Stimulated activated CD8-positive, alpha-beta memory T cell treated with anti-CD3 and anti-CD28 coated beads, Interleukin-12 subunit alpha, Interleukin-12 subunit beta, amount 100 ng/mL, for 24 hours (primary cell): ENCODE results near the gene PGAM2.

Source experiments
- DNase-seq: peaks from one replicate; pipeline ENCODE4 v3.0.0-alpha.2; 2020; ENCODE audit errors: extremely low read depth

Gene PGAM2

GRCh38 chr7:44103923-44104859 is 38.8 kb upstream of the PGAM2 start, which contains the start of gene AEBP1:
Gene AEBP1 (plus strand): TSS chr7:44104345. CDS start chr7:44104666, 321 bp downstream.
- DNase-seq: no peak

- DNase-seq: no peak
Observed at GRCh38 chr7:44103566-44103922, 38.2 kb upstream of the PGAM2 start.

- DNase-seq: no peak
Observed at GRCh38 chr7:44102846-44103565, 37.6 kb upstream of the PGAM2 start.

- no peak for DNase-seq
Observed at GRCh38 chr7:44101966-44102845, 36.8 kb upstream of the PGAM2 start.

GRCh38 chr7:44101303-44101965 is 36.1 kb upstream of the PGAM2 start:
- no peak for DNase-seq

- no peak for DNase-seq
Observed at GRCh38 chr7:44100458-44101302, 35.3 kb upstream of the PGAM2 start.

- no peak for DNase-seq
Observed at GRCh38 chr7:44099669-44100068, 34.3 kb upstream of the PGAM2 start.

GRCh38 chr7:44098092-44099068 is 33.0 kb upstream of the PGAM2 start:
- no peak for DNase-seq

- no peak for DNase-seq
Observed at GRCh38 chr7:44097064-44097932, 31.9 kb upstream of the PGAM2 start.

- DNase-seq: no peak
Observed at GRCh38 chr7:44096326-44096881, 31.0 kb upstream of the PGAM2 start.

- DNase-seq: no peak
Observed at GRCh38 chr7:44095781-44096180, 30.4 kb upstream of the PGAM2 start.

- no peak for DNase-seq
Observed at GRCh38 chr7:44094883-44095592, 29.7 kb upstream of the PGAM2 start.

GRCh38 chr7:44094365-44094764 is 29.0 kb upstream of the PGAM2 start:
- no peak for DNase-seq

- DNase-seq: no peak
Observed at GRCh38 chr7:44093102-44093641, 27.8 kb upstream of the PGAM2 start.

- DNase-seq: no peak
Observed at GRCh38 chr7:44087911-44088838, 22.8 kb upstream of the PGAM2 start.

- DNase-seq: no peak
Observed at GRCh38 chr7:44086627-44087026, 21.3 kb upstream of the PGAM2 start.
